ENCODE results near the gene ARMH1. TPM values are rescaled to one million over a fixed set of nuclear protein-coding genes. Genes with fewer than 3 reads are reported as not detected.
A peak's percentile ranks its signal among the peaks of the same experiment; 100 is the strongest.

Gene ARMH1
- total RNA-seq, 2 experiments from 2014 or later = 162 to 165 TPM

DNA sequence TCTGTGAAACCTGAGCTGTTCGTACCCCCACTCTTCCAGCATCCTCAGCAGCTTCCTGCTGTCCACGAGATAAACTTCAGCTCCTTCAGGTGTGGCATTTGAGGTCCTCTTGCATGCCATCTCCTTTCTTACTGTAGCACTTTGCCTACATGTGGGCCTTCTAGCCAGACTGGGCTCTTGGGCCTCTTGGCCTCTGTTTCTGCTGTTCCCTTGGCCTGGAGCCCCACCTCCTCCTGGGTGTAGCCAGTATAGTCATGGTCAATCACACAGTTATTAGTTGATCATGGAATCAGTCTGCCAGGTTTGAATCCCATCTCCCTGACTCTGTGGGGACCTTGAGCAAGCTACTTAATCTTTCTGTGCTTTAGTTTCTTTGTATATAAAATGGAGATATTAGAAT, 26.6 kb upstream of the ARMH1 start:
- Mint-ChIP-seq H3K27me3 (no peaks in the 10 kb centered on the region), H3K27ac (no peak overlapping the region), H3K4me1 (ENCODE audit: low read depth) (no peaks in the 10 kb centered on the region), H3K4me3 (no peak overlapping the region), H3K9me3 (no peaks in the 10 kb centered on the region), H3K36me3 (ENCODE audit: low read depth) (peaks cover 23% of the 10 kb centered on the region)
- no peak for DNase-seq
- ATAC-seq = no peak
- POLR2A ChIA-PET = interaction anchor here (1.0 to 3.5 kb wide), 3 partner anchors 10 to 25 kb away, joined by 3 to 17 read pairs (median 16); no protein-coding TSS in a partner anchor
- TF ChIP-seq, protein P1, sequence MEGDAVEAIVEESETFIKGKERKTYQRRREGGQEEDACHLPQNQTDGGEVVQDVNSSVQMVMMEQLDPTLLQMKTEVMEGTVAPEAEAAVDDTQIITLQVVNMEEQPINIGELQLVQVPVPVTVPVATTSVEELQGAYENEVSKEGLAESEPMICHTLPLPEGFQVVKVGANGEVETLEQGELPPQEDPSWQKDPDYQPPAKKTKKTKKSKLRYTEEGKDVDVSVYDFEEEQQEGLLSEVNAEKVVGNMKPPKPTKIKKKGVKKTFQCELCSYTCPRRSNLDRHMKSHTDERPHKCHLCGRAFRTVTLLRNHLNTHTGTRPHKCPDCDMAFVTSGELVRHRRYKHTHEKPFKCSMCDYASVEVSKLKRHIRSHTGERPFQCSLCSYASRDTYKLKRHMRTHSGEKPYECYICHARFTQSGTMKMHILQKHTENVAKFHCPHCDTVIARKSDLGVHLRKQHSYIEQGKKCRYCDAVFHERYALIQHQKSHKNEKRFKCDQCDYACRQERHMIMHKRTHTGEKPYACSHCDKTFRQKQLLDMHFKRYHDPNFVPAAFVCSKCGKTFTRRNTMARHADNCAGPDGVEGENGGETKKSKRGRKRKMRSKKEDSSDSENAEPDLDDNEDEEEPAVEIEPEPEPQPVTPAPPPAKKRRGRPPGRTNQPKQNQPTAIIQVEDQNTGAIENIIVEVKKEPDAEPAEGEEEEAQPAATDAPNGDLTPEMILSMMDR (IDR thresholded peaks at IDR 0.05) = no peak
- CTCF ChIA-PET = interaction anchor here (0.8 to 2.4 kb wide), 4 partner anchors 17 to 270 kb away, joined by 3 to 12 read pairs (median 7); no protein-coding TSS in a partner anchor
- intact Hi-C loops (cut with micrococcal nuclease) = no loop called here

DNA sequence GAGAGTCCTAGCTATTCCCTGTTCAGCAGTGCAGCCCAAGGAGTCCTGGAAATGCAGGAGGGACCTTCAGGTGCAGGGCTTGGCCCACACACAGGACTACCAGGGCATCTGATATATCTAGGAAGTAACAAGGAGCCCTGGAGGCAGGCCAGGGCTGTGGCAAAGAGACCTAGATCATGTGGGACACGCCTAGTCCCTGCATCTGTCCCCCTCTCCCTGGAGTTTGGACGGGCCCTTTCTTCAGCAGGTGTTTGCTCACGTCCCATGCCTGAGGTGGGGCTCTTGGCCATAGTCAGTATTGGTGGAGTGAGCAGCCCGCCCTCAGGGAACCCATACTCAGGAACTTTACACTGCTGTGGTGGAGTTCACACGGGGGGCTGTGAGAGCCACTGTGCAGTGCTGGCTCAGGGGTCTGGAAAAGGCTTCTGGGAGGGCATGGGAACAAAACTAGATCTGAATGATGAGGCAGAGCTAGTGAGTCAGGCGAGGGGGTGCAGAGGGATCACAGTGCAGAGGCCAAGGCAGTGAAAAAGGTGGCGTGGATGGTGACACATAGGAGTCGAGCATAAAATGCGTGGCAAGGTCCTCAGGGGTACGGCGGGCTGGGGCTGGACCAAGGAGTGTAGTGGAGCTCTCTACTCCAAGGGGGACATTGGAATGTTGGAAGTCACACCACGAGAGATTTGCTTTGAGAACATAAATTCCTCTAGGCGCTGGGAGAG, 25.8 kb upstream of the ARMH1 start:
- Mint-ChIP-seq H3K4me1 (ENCODE audit: low read depth) (no peaks in the 10 kb centered on the region), H3K4me3 (no peak overlapping the region), H3K9me3 (no peaks in the 10 kb centered on the region), H3K27me3 (no peaks in the 10 kb centered on the region), H3K27ac (peak overlapping the region; percentile 21), H3K36me3 (ENCODE audit: low read depth) (peaks cover 19% of the 10 kb centered on the region)
- DNase-seq (no peak), ATAC-seq (no peak)
- TF ChIP-seq, protein P1 (IDR thresholded peaks at IDR 0.05) = no peak
- ChIA-PET CTCF (interaction anchor here (0.8 to 5.2 kb wide), 5 partner anchors 13 to 271 kb away, joined by 3 to 156 read pairs (median 9); no protein-coding TSS in a partner anchor), POLR2A (interaction anchor here (1.5 to 3.5 kb wide), 3 partner anchors 11 to 26 kb away, joined by 3 to 17 read pairs (median 16); partner anchors contain the start of genes ARMH1 and TMEM53)
- intact Hi-C loops (cut with micrococcal nuclease) = no loop called here

DNA sequence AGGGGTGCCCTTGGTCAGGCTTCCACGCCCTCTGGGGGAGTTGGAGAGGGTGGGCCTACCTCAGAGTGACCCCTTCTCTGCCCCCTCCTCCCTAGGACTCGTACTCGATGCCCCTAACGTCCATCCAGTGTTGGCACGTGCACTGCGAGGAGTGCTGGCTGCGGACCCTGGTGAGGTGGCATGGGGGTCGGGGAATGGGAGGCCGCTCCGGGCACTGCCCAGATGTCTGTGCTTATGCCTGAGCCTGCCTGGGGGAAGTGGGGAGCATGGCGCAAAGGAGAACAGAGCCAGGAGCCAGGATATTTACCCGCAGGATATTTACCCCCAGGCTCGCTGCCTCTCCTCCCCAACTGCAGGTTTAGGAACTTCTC, 24.7 kb upstream of the ARMH1 start:
- POLR2A ChIA-PET = interaction anchor here (1.5 kb wide), 1 partner anchor 25 kb away, joined by 3 read pairs; the partner anchor contains the start of genes ARMH1 and TMEM53
- ATAC-seq = no peak
- no peaks in the 10 kb centered on the region for H3K4me1 Mint-ChIP-seq (ENCODE audit: low read depth)
- no peak for DNase-seq
- TF ChIP-seq, protein P1 (IDR thresholded peaks at IDR 0.05) = no peak
- intact Hi-C loops (cut with micrococcal nuclease) = no loop called here
- H3K36me3 Mint-ChIP-seq (ENCODE audit: low read depth) = peaks cover 10% of the 10 kb centered on the region
- CTCF ChIA-PET = interaction anchor here (0.8 to 5.2 kb wide), 2 partner anchors 14 to 49 kb away, joined by 3 to 156 read pairs; no protein-coding TSS in a partner anchor
- H3K4me3 Mint-ChIP-seq = no peak overlapping the region
- H3K9me3 Mint-ChIP-seq = no peaks in the 10 kb centered on the region
- H3K27me3 Mint-ChIP-seq = no peaks in the 10 kb centered on the region
- no peak overlapping the region for H3K27ac Mint-ChIP-seq

DNA sequence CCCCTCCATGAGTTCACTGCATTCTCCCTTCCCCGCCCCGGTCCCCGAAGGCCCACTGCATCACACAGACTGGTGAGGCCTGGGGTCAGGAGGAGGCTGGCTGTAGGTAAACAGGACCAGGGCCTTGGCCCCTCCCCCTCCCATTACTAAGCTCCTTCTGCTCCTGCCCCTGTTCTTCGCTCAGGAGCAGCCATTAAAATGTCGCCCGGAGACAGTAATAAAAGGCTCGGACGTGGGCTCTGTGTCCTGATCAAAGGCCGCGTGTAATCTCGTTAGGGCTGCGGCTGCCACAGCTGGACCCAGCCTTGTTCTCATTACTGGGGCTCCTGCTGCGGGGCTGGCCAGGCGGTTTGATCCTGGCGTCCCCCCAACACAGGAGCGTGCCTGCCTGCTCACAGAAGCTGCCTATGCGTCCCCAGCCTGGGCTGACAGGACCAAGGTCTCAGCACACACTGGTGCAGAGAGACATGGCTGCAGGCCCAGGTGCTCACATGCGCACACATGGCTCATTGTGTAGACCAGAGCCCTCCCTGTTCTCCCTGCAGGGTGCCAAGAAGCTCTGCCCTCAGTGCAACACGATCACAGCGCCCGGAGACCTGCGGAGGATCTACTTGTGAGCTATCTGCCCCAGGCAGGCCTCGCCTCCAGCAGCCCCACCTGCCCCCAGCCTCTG, 24.2 kb upstream of the ARMH1 start:
- POLR2A ChIA-PET = interaction anchor here (1.6 to 3.7 kb wide), 2 partner anchors 19 to 71 kb away, joined by 3 to 21 read pairs; no protein-coding TSS in a partner anchor
- TF ChIP-seq, protein P1 (IDR thresholded peaks at IDR 0.05) = no peak
- no peaks in the 10 kb centered on the region for H3K4me1 Mint-ChIP-seq (ENCODE audit: low read depth)

More for the DNA sequence above, 24.2 kb upstream of the ARMH1 start:
- no peak overlapping the region for H3K27ac Mint-ChIP-seq
- DNase-seq = no peak
- no peaks in the 10 kb centered on the region for H3K27me3 Mint-ChIP-seq
- no peaks in the 10 kb centered on the region for H3K9me3 Mint-ChIP-seq
- no peak for ATAC-seq
- intact Hi-C loops (cut with micrococcal nuclease) = no loop called here
- no peak overlapping the region for H3K4me3 Mint-ChIP-seq
- CTCF ChIA-PET = interaction anchor here (0.8 to 5.2 kb wide), 6 partner anchors 14 to 79 kb away, joined by 3 to 156 read pairs (median 64); partner anchors contain the start of genes ARMH1 and TMEM53
- H3K36me3 Mint-ChIP-seq (ENCODE audit: low read depth) = peaks cover 9% of the 10 kb centered on the region

Data from activated CD8-positive, alpha-beta T cell treated with anti-CD3 and anti-CD28 coated beads for 36 hours (primary cell).